ENCODE results near the gene RSPO3.
"Not testable (repeated sequence)": the region's sequence is repeated elsewhere in the genome, so short reads cannot be mapped to it uniquely, and the experiment has no call there.

The RSPO3 gene

DNA sequence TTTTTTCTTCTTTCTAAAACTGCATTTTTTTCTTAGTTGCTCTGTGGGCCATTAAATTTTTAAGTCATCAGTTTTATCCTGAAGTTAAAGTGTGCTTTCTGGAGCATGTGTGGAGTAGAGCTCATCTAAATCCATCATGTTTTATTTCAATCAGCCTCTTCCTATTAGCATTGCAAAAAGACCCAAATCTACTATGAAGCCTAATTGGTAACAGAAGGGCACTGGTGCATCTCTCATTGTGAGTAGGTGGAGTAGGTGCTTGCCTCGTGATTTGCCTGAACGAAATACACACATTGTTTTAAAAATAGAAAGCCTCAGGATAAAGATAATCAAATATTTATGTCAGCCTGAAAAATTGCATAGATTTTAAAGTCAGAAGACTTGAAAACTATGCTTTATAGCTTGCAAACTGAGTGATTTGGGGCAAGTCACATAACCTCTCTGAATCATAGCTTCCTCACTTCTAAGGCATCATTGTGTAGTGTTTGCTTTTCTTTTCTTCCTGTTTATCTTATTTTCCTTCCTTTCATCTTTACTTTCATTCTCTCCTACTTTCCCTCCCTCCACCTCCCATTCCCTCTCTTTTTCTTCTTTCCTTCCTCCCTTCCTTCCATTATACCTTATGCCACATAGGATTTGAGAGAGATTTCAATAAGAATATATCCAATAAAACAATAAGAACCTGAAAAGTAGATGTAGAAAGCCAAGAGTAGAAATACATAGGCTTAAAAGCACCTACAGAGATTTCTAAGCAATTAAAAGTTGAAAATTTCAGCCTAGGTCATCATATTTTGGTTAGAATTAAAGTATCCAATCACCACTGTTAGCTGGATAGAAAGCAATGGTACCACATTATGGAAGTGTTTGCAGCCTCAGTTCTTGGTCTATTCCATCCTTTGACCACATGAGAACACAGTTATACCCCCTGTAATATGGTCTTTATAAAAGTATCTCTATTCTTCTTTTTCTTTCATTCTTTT is 98.6 kb downstream of the RSPO3 start:
- no peak for DNase-seq (ENCODE audit: extremely low spot score)
- TF ChIP-seq, protein P1, sequence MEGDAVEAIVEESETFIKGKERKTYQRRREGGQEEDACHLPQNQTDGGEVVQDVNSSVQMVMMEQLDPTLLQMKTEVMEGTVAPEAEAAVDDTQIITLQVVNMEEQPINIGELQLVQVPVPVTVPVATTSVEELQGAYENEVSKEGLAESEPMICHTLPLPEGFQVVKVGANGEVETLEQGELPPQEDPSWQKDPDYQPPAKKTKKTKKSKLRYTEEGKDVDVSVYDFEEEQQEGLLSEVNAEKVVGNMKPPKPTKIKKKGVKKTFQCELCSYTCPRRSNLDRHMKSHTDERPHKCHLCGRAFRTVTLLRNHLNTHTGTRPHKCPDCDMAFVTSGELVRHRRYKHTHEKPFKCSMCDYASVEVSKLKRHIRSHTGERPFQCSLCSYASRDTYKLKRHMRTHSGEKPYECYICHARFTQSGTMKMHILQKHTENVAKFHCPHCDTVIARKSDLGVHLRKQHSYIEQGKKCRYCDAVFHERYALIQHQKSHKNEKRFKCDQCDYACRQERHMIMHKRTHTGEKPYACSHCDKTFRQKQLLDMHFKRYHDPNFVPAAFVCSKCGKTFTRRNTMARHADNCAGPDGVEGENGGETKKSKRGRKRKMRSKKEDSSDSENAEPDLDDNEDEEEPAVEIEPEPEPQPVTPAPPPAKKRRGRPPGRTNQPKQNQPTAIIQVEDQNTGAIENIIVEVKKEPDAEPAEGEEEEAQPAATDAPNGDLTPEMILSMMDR (IDR thresholded peaks at IDR 0.05; ENCODE audit: control extremely low read depth, extremely low read depth, low read depth, missing control alignments), result no peak
- POLR2A ChIA-PET, result no interaction called here
- CTCF ChIA-PET, result interaction anchor here (1.4 kb wide), 1 partner anchor 11 kb away, joined by 4 read pairs; no protein-coding TSS in a partner anchor

DNA sequence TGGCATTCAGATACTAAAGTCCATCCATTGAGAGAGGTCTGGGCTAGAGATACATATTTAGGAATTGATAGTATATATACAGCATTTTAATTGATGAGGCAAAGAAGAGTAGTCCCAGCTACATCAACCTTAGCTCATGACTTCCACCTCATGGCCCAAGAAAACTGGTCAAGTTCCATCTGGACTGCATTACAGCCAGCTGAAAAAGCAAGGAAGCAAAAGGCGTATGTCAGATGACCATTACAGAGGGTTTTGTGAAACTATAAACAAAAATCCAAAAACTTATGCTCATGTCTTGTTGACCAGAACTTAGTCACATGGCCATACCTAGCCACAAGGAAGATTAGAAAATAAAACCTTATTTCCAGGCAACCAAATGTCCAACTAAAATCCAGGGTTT is 101.4 kb downstream of the RSPO3 start:
- DNase-seq (ENCODE audit: extremely low spot score), result no peak
- ChIA-PET CTCF (interaction anchor here (0.9 kb wide), 1 partner anchor 47 kb away, joined by 3 read pairs; the partner anchor contains the start of gene RNF146), POLR2A (no interaction called here)
- TF ChIP-seq, protein P1 (IDR thresholded peaks at IDR 0.05; ENCODE audit: control extremely low read depth, extremely low read depth, low read depth, missing control alignments), result no peak

GRCh38 chr6:127221201-127221600 is 102.7 kb downstream of the RSPO3 start:
- ChIA-PET CTCF (interaction anchor here (1.0 kb wide), 1 partner anchor 78 kb away, joined by 3 read pairs; no protein-coding TSS in a partner anchor), POLR2A (no interaction called here)
- no peak for DNase-seq (ENCODE audit: extremely low spot score)
- TF ChIP-seq, protein P1 (IDR thresholded peaks at IDR 0.05; ENCODE audit: control extremely low read depth, extremely low read depth, low read depth, missing control alignments), result no peak

DNA sequence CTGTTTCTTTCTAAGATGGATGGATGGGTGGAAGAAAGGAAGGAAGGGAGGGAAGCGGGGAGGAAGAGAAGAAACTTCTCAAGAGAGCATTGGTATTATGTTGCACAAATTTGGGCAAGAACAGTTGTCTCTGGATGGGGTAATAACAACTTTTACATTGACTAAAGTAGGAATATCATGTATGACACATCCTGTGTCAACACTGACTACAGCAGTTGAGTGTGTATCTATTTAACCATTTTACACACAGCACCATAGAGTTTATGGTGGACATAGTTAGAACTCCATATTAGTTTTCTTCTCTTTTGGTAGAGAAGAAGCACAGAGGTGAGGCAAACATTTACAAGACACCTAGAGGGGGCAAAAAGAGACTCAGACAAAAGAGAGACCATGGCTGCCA is 103.9 kb downstream of the RSPO3 start:
- TF ChIP-seq, protein P1 (IDR thresholded peaks at IDR 0.05; ENCODE audit: control extremely low read depth, extremely low read depth, low read depth, missing control alignments), result no peak
- POLR2A ChIA-PET, result no interaction called here

GRCh38 chr6:127225497-127225896 is 107.0 kb downstream of the RSPO3 start:
- CTCF ChIA-PET, result no interaction called here
- no peak for DNase-seq (ENCODE audit: extremely low spot score)
- POLR2A ChIA-PET, result no interaction called here
- TF ChIP-seq, protein P1 (IDR thresholded peaks at IDR 0.05; ENCODE audit: control extremely low read depth, extremely low read depth, low read depth, missing control alignments), result no peak

More for the DNA sequence above, 103.9 kb downstream of the RSPO3 start:
- CTCF ChIA-PET, result interaction anchor here (0.9 kb wide), 1 partner anchor 11 kb away, joined by 3 read pairs; no protein-coding TSS in a partner anchor
- DNase-seq (ENCODE audit: extremely low spot score), result no peak

- POLR2A ChIA-PET; CTCF ChIA-PET; DNase-seq (ENCODE audit: extremely low spot score): not testable (repeated sequence)
Observed at GRCh38 chr6:127233819-127234218, 115.3 kb downstream of the RSPO3 start.

DNA sequence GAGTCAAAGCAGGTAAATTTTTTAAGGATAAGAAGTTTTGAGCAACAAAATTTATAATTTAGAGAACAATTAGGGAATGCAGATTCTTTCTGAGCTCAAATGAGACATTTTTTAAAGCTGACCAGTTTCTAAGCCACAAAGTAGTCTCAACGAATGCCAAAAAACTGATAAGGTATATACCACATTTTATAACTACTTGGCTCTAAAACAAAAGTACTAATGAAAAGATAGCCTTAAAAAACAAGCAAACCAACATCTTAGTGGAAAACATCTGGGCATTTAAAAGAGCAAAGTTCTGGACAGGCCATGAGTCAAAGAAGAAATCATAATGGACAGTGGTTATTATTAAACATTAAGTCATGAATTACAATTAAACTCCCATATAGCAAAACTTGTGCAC is 125.0 kb downstream of the RSPO3 start:
- CTCF ChIA-PET, result no interaction called here
- DNase-seq (ENCODE audit: extremely low spot score), result no peak
- TF ChIP-seq, protein P1 (IDR thresholded peaks at IDR 0.05; ENCODE audit: control extremely low read depth, extremely low read depth, low read depth, missing control alignments), result no peak
- POLR2A ChIA-PET, result no interaction called here

Measured in GM10248 (cell line).